GM12801 (cell line): ENCODE measurements around the gene FYTTD1.

Experiments used
- CTCF ChIP-seq: IDR thresholded peaks from one replicate; pipeline ENCODE4 v1.5.1; 2011; ENCODE audit warnings: control low read depth; ENCODE audit not compliant: insufficient read length; ENCODE audit errors: extremely low read depth

The FYTTD1 gene

GRCh38 chr3:197714251-197714650 lies 35.4 kb upstream of the FYTTD1 start:
- no peak for TF ChIP-seq CTCF

- no peak for TF ChIP-seq CTCF
Measured at GRCh38 chr3:197718891-197719290, 30.8 kb upstream of the FYTTD1 start.

GRCh38 chr3:197720694-197721093 lies 29.0 kb upstream of the FYTTD1 start:
- TF ChIP-seq CTCF, result no peak

- TF ChIP-seq CTCF, result no peak
Measured at GRCh38 chr3:197722734-197723133, 26.9 kb upstream of the FYTTD1 start.

DNA sequence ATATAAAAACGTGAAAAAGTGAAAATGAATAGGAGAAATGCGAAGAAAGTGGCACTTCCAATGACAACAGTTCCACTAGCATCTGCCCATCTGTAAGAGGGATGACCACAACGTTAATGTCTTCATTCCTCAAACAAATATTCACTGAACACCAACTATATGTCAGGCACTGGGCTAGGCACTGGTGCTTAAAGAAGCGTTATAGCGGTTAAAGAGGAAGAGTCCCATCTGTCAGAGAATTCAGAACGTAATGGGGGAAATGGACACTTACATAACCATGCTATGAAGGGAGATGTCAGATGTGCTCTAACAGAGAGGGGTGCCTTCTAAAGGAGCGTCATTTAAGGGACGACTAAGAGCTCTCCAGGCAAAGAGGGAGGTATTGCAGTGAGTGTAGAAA lies 21.2 kb upstream of the FYTTD1 start:
- no peak for TF ChIP-seq CTCF

GRCh38 chr3:197730200-197730599 lies 19.5 kb upstream of the FYTTD1 start:
- no peak for TF ChIP-seq CTCF

GRCh38 chr3:197733042-197733441 lies 16.6 kb upstream of the FYTTD1 start:
- TF ChIP-seq CTCF, result no peak
